H9 (cell line): Measurements from ENCODE around the gene AMMECR1. TPM values are rescaled to one million over a fixed set of nuclear protein-coding genes. Genes with fewer than 3 reads are reported as not detected.

Experiments used
- DNase-seq: peaks from one replicate; pipeline ENCODE4 v3.0.0-alpha.2; 2017
- H2AFZ ChIP-seq: one replicate; pipeline ENCODE4 v1.6.1; 2013; ENCODE audit warnings: mild to moderate bottlenecking, low read length, control low read depth, moderate library complexity
- H2AK5ac ChIP-seq: 2 replicates; pipeline ENCODE4 v1.6.1; 2013; ENCODE audit warnings: low read length, control low read depth, mixed read lengths; ENCODE audit not compliant: insufficient read length
- H2BK120ac ChIP-seq: one replicate; pipeline ENCODE4 v1.6.1; 2013; ENCODE audit warnings: low read depth, mild to moderate bottlenecking, low read length, control low read depth, inconsistent platforms; ENCODE audit not compliant: poor library complexity, severe bottlenecking
- H2BK12ac ChIP-seq: 2 replicates; pipeline ENCODE4 v1.6.1; 2013; ENCODE audit warnings: low read length, control low read depth, mixed read lengths, low read depth; ENCODE audit not compliant: insufficient read length
- H2BK15ac ChIP-seq: 2 replicates; pipeline ENCODE4 v1.6.1; 2013; ENCODE audit warnings: low read depth, low read length, control low read depth
- H2BK20ac ChIP-seq: one replicate; pipeline ENCODE4 v1.6.1; 2013; ENCODE audit warnings: low read depth, mild to moderate bottlenecking, low read length, control low read depth, inconsistent platforms; ENCODE audit not compliant: poor library complexity, severe bottlenecking
- H2BK5ac ChIP-seq: 2 replicates; pipeline ENCODE4 v1.6.1; 2013; ENCODE audit warnings: low read length, control low read depth, mixed read lengths; ENCODE audit not compliant: insufficient read length
- H3K14ac ChIP-seq: 2 replicates; pipeline ENCODE4 v1.6.1; 2013; ENCODE audit warnings: low read length, control low read depth; ENCODE audit not compliant: insufficient read depth
- H3K18ac ChIP-seq: 2 replicates; pipeline ENCODE4 v1.6.1; 2013; ENCODE audit warnings: low read depth, mild to moderate bottlenecking, mixed read lengths, low read length, control low read depth; ENCODE audit not compliant: insufficient read length
- H3K23ac ChIP-seq: 2 replicates; pipeline ENCODE4 v1.6.1; 2013; ENCODE audit warnings: low read length, control low read depth, mixed read lengths, low read depth; ENCODE audit not compliant: insufficient read length
- H3K23me2 ChIP-seq: 2 replicates; pipeline ENCODE4 v1.6.1; 2013; ENCODE audit warnings: low read depth, mild to moderate bottlenecking, mixed read lengths, low read length, control low read depth; ENCODE audit not compliant: insufficient read length, poor library complexity, severe bottlenecking
- H3K27ac ChIP-seq: 2 replicates; pipeline ENCODE4 v1.5.1; 2013; ENCODE audit warnings: low read length, control low read depth, mixed read lengths, low read depth; ENCODE audit not compliant: insufficient read length
- H3K27me3 ChIP-seq: 2 replicates; pipeline ENCODE4 v1.6.1; 2013; ENCODE audit warnings: low read length, control low read depth, inconsistent platforms; ENCODE audit not compliant: insufficient read depth
- H3K4ac ChIP-seq: 2 replicates; pipeline ENCODE4 v1.6.1; 2013; ENCODE audit warnings: low read depth, mild to moderate bottlenecking, control low read depth, inconsistent platforms, low read length, moderate library complexity
- H3K4me1 ChIP-seq: 2 replicates; pipeline ENCODE4 v1.6.1; 2013; ENCODE audit warnings: low read length, control low read depth, inconsistent platforms; ENCODE audit not compliant: insufficient read depth
- H3K4me2 ChIP-seq: 2 replicates; pipeline ENCODE4 v1.6.1; 2013; ENCODE audit warnings: low read length, control low read depth, mixed read lengths; ENCODE audit not compliant: insufficient read length, insufficient read depth
- H3K56ac ChIP-seq: 2 replicates; pipeline ENCODE4 v1.6.1; 2013; ENCODE audit warnings: low read depth, mild to moderate bottlenecking, mixed read lengths, low read length, control low read depth; ENCODE audit not compliant: insufficient read length
- H3K79me1 ChIP-seq: 2 replicates; pipeline ENCODE4 v1.6.1; 2013; ENCODE audit warnings: low read depth, mild to moderate bottlenecking, moderate library complexity, low read length, control low read depth, inconsistent platforms; ENCODE audit not compliant: insufficient read depth, poor library complexity, severe bottlenecking
- H3K79me2 ChIP-seq: 2 replicates; pipeline ENCODE4 v1.6.1; 2013; ENCODE audit warnings: low read length, control low read depth, inconsistent platforms; ENCODE audit not compliant: insufficient read depth
- H3K9ac ChIP-seq: 2 replicates; pipeline ENCODE4 v1.6.1; 2013; ENCODE audit warnings: low read length, control low read depth, mixed read lengths; ENCODE audit not compliant: insufficient read length; ENCODE audit errors: extremely low read depth
- H3K9me3 ChIP-seq: one replicate; pipeline ENCODE4 v1.6.1; 2013; ENCODE audit warnings: low read depth, low read length, inconsistent platforms; ENCODE audit not compliant: control insufficient read depth
- H3T11ph ChIP-seq: one replicate; pipeline ENCODE4 v1.6.1; 2013; ENCODE audit warnings: mild to moderate bottlenecking, low read length, control low read depth, inconsistent platforms
- H4K20me1 ChIP-seq: one replicate; pipeline ENCODE4 v1.6.1; 2013; ENCODE audit not compliant: control insufficient read depth, insufficient read length, insufficient read depth
- H4K5ac ChIP-seq: 2 replicates; pipeline ENCODE4 v1.6.1; 2013; ENCODE audit warnings: low read depth, mild to moderate bottlenecking, mixed read lengths, low read length, control low read depth; ENCODE audit not compliant: insufficient read length
- H4K8ac ChIP-seq: replicated peaks from 2 replicates; pipeline ENCODE4 v1.6.1; 2013; ENCODE audit warnings: low read length, control low read depth, mixed read lengths, low read depth; ENCODE audit not compliant: insufficient read length
- H4K91ac ChIP-seq: 2 replicates; pipeline ENCODE4 v1.6.1; 2013; ENCODE audit warnings: low read depth, mild to moderate bottlenecking, moderate library complexity, mixed read lengths, low read length, control low read depth; ENCODE audit not compliant: insufficient read length
- H3K27ac Mint-ChIP-seq, 3 experiments: 2 replicates in 2 of 3; 3 replicates in 1 of 3; pipeline ENCODE4 v1.8.0; 2020 to 2021; ENCODE audit warnings: mixed read lengths in 3 of 3, mild to moderate bottlenecking in 1 of 3, moderate library complexity in 1 of 3
- H3K27me3 Mint-ChIP-seq: 2 replicates; pipeline ENCODE4 v1.8.0; 2021; ENCODE audit warnings: low read depth, mild to moderate bottlenecking, moderate library complexity, mixed read lengths
- H3K36me3 Mint-ChIP-seq, 3 experiments: 2 replicates in 2 of 3; 3 replicates in 1 of 3; pipeline ENCODE4 v1.8.0; 2020 to 2021; ENCODE audit warnings: low read depth in 3 of 3, mixed read lengths in 3 of 3; ENCODE audit not compliant: insufficient read depth in 1 of 3
- H3K4me1 Mint-ChIP-seq, 2 experiments: 2 replicates each; pipeline ENCODE4 v1.8.0; 2020; ENCODE audit warnings: mixed read lengths in 2 of 2
- H3K4me3 Mint-ChIP-seq, 2 experiments: 2 replicates in 1 of 2; 3 replicates in 1 of 2; pipeline ENCODE4 v1.8.0; 2020 to 2021; ENCODE audit warnings: mild to moderate bottlenecking in 2 of 2, mixed read lengths in 2 of 2, moderate library complexity in 1 of 2
- H3K9me3 Mint-ChIP-seq, 2 experiments: 2 replicates in 1 of 2; 3 replicates in 1 of 2; pipeline ENCODE4 v1.8.0; 2020; ENCODE audit warnings: mild to moderate bottlenecking in 2 of 2, mixed read lengths in 2 of 2, moderate library complexity in 1 of 2
- WGBS: extraction: QIAGEN DNeasy Blood & Tissue Kit; methylation state at CpG from one replicate; pipeline ENCODE4 v1.1.7; 2013; ENCODE audit warnings: missing lambda C conversion rate, low lambda C conversion rate, mixed read lengths; ENCODE audit not compliant: insufficient read length; ENCODE audit errors: extremely low coverage; 5-methylcytosine and 5-hydroxymethylcytosine counted together
- total RNA-seq: library from RNA; stranded (reverse); gene quantifications from 2 replicates; pipeline ENCODE4 v1.2.1, GENCODE V29; 2021
- TF ChIP-seq, protein P1 (sequence below): fragments of 200-600 bp; sonication (generic); conservative IDR thresholded peaks from 3 replicates; pipeline ENCODE4 v1.8.0; 2021; ENCODE audit warnings: antibody characterized with exemption, mild to moderate bottlenecking

The AMMECR1 gene
- total RNA-seq, 1 experiment from 2014 or later = 28.5 TPM

DNA sequence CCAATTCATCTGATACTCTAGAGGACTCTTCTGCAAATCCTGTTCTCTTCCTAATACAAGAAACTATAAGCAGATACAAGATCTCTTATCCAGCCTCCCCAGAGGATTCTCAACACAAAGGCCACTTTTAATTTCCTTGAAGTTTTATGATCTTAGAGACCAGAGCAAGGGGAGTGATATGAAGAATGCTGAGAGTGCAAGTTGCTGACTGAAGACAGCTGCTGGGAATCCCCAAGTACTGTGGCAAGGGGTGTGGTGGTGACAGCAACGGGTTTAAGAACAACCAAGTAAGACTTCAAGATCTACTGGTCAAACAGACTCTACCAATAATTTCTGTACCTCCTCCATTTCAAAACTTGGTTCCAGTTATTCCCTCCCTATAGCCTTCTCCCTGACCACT lies 7.0 kb downstream of the AMMECR1 start:
- Histone ChIP-seq H3K23me2 (no peaks in the 10 kb centered on the region), H3K4me1 (peaks cover 18% of the 10 kb centered on the region), H4K20me1 (no peaks in the 10 kb centered on the region), H3K14ac (no peak overlapping the region), H3K79me2 (peaks cover 29% of the 10 kb centered on the region; the same call in 1 of the 2 replicates), H3K18ac (no peak overlapping the region), H3K79me1 (no peaks in the 10 kb centered on the region), H2BK12ac (no peak overlapping the region), H2AK5ac (no peak overlapping the region), H3K9me3 (no peaks in the 10 kb centered on the region), H4K8ac (no peak overlapping the region), H3K56ac (no peak overlapping the region), H2AFZ (no peak overlapping the region), H3K23ac (no peak overlapping the region), H2BK120ac (no peak overlapping the region), H3K4ac (no peak overlapping the region), H3K27ac (no peak overlapping the region), H2BK15ac (no peak overlapping the region), H3T11ph (no peak overlapping the region), H3K4me2 (no peak overlapping the region), H4K91ac (no peak overlapping the region), H2BK5ac (no peak overlapping the region), H3K27me3 (no peaks in the 10 kb centered on the region), H4K5ac (no peak overlapping the region), H3K9ac (no peak overlapping the region), H2BK20ac (no peak overlapping the region)
- H3K36me3 Mint-ChIP-seq = no peaks in the 10 kb centered on the region
- no peaks in the 10 kb centered on the region for H3K9me3 Mint-ChIP-seq
- peaks cover 72 to 73% of the 10 kb centered on the region in 2 experiments for H3K4me1 Mint-ChIP-seq
- H3K27ac Mint-ChIP-seq = no peak overlapping the region
- H3K4me3 Mint-ChIP-seq = no peak overlapping the region; a peak in 1 of 5 replicates
- H3K27me3 Mint-ChIP-seq = no peaks in the 10 kb centered on the region
- WGBS = no CpG with 5 or more reads among the region's 1 CpG
- TF ChIP-seq, protein P1, sequence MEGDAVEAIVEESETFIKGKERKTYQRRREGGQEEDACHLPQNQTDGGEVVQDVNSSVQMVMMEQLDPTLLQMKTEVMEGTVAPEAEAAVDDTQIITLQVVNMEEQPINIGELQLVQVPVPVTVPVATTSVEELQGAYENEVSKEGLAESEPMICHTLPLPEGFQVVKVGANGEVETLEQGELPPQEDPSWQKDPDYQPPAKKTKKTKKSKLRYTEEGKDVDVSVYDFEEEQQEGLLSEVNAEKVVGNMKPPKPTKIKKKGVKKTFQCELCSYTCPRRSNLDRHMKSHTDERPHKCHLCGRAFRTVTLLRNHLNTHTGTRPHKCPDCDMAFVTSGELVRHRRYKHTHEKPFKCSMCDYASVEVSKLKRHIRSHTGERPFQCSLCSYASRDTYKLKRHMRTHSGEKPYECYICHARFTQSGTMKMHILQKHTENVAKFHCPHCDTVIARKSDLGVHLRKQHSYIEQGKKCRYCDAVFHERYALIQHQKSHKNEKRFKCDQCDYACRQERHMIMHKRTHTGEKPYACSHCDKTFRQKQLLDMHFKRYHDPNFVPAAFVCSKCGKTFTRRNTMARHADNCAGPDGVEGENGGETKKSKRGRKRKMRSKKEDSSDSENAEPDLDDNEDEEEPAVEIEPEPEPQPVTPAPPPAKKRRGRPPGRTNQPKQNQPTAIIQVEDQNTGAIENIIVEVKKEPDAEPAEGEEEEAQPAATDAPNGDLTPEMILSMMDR = no peak
- DNase-seq = no peak
